ENCODE results near the gene BRIP1. TPM values are rescaled to one million over a fixed set of nuclear protein-coding genes. Genes with fewer than 3 reads are reported as not detected.

The BRIP1 gene
- total RNA-seq, 1 experiment from 2014 or later, result 9.4 TPM

- CTCF ChIA-PET, result no interaction called here
- Histone ChIP-seq H3K4me3 (ENCODE audit: low read depth in 2 of 2, low read length in 2 of 2) (no peak overlapping the region), H3K27ac (ENCODE audit: low read length) (no peak overlapping the region), H3K36me3 (ENCODE audit: control insufficient read depth, insufficient read depth, low read length) (no peaks in the 10 kb centered on the region), H3K4me1 (ENCODE audit: control insufficient read depth, insufficient read depth, low read length) (peaks cover 12% of the 10 kb centered on the region; the same call in 1 of the 2 replicates), H3K27me3 (ENCODE audit: control insufficient read depth, insufficient read depth, low read length) (no peaks in the 10 kb centered on the region), H3K9me3 (ENCODE audit: control insufficient read depth, insufficient read depth, low read depth, low read length) (no peaks in the 10 kb centered on the region)
- in situ Hi-C loops (cut with HindIII; ENCODE audit: low pct_unique_long_range_greater_than_20kb, low sequenced_read_pairs), result no loop called here
- ATAC-seq, result no peak
- no TSS peak for BruUV-seq (replicated peaks)
- intact Hi-C loops (cut with micrococcal nuclease; ENCODE audit: unreplicated experiment), result no loop called here
- TF ChIP-seq CTCF (IDR thresholded peaks at IDR 0.05) (no peak), SIN3A (IDR thresholded peaks at IDR 0.05; ENCODE audit: borderline replicate concordance, insufficient read depth, low read depth, low read length) (no peak), TCF7L2 (IDR thresholded peaks at IDR 0.05; ENCODE audit: low read depth, low read length) (no peak), POLR2AphosphoS5 (IDR thresholded peaks at IDR 0.05; ENCODE audit: low read depth, low read length) (no peak)
- TF ChIP-seq, protein P1, sequence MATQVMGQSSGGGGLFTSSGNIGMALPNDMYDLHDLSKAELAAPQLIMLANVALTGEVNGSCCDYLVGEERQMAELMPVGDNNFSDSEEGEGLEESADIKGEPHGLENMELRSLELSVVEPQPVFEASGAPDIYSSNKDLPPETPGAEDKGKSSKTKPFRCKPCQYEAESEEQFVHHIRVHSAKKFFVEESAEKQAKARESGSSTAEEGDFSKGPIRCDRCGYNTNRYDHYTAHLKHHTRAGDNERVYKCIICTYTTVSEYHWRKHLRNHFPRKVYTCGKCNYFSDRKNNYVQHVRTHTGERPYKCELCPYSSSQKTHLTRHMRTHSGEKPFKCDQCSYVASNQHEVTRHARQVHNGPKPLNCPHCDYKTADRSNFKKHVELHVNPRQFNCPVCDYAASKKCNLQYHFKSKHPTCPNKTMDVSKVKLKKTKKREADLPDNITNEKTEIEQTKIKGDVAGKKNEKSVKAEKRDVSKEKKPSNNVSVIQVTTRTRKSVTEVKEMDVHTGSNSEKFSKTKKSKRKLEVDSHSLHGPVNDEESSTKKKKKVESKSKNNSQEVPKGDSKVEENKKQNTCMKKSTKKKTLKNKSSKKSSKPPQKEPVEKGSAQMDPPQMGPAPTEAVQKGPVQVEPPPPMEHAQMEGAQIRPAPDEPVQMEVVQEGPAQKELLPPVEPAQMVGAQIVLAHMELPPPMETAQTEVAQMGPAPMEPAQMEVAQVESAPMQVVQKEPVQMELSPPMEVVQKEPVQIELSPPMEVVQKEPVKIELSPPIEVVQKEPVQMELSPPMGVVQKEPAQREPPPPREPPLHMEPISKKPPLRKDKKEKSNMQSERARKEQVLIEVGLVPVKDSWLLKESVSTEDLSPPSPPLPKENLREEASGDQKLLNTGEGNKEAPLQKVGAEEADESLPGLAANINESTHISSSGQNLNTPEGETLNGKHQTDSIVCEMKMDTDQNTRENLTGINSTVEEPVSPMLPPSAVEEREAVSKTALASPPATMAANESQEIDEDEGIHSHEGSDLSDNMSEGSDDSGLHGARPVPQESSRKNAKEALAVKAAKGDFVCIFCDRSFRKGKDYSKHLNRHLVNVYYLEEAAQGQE (IDR thresholded peaks at IDR 0.05; ENCODE audit: insufficient read depth in 1 of 2, low read depth in 2 of 2, low read length in 1 of 2), result no peak
- POLR2A ChIA-PET, result no interaction called here
- no peak for DNase-seq (ENCODE audit: low read depth, low spot score)
These were observed 30.9 kb downstream of the BRIP1 start for GRCh38 chr17:61832463-61832862.

DNA sequence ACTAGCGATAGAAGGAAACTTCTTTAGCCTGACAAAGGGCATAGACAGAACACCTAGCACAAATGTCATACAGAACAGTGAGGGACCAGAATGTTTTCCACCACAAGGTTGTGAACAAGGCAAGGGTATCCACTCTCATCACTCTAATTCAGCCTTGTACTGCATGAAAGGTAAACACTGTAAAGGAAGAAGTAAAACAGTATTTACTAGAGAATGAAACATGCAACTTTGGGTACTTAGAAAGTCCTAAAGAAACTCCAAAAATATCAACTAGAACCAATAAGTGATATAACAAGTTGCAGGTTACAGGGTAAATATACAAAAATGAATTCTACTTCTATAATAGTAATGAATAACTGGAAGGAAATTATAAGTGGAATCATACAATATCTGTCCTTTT, 32.2 kb downstream of the BRIP1 start:
- Histone ChIP-seq H3K4me3 (ENCODE audit: low read depth in 2 of 2, low read length in 2 of 2) (no peak overlapping the region), H3K36me3 (ENCODE audit: control insufficient read depth, insufficient read depth, low read length) (no peaks in the 10 kb centered on the region), H3K4me1 (ENCODE audit: control insufficient read depth, insufficient read depth, low read length) (peaks cover 12% of the 10 kb centered on the region; the same call in 1 of the 2 replicates), H3K27ac (ENCODE audit: low read length) (no peak overlapping the region), H3K27me3 (ENCODE audit: control insufficient read depth, insufficient read depth, low read length) (no peaks in the 10 kb centered on the region), H3K9me3 (ENCODE audit: control insufficient read depth, insufficient read depth, low read depth, low read length) (no peaks in the 10 kb centered on the region)
- ATAC-seq (no peak), DNase-seq (ENCODE audit: low read depth, low spot score) (no peak)
- ChIA-PET POLR2A (no interaction called here), CTCF (no interaction called here)
- no TSS peak for BruUV-seq (replicated peaks)
- TF ChIP-seq TCF7L2 (IDR thresholded peaks at IDR 0.05; ENCODE audit: low read depth, low read length) (no peak), POLR2AphosphoS5 (IDR thresholded peaks at IDR 0.05; ENCODE audit: low read depth, low read length) (no peak), CTCF (IDR thresholded peaks at IDR 0.05) (no peak), SIN3A (IDR thresholded peaks at IDR 0.05; ENCODE audit: borderline replicate concordance, insufficient read depth, low read depth, low read length) (no peak)
- TF ChIP-seq, protein P1 (IDR thresholded peaks at IDR 0.05; ENCODE audit: insufficient read depth in 1 of 2, low read depth in 2 of 2, low read length in 1 of 2), result no peak
- intact Hi-C loops (cut with micrococcal nuclease; ENCODE audit: unreplicated experiment) (no loop called here), in situ Hi-C loops (cut with HindIII; ENCODE audit: low pct_unique_long_range_greater_than_20kb, low sequenced_read_pairs) (no loop called here)
